ENCODE results near the gene SEPTIN12.

Gene SEPTIN12

GRCh38 chr16:4799171-4799855 is 11.2 kb upstream of the SEPTIN12 start:
- no peak for DNase-seq
- TF ChIP-seq POLR2A (IDR thresholded peaks at IDR 0.05; ENCODE audit: low read length) = no peak

- no peak for DNase-seq
These were observed 10.3 kb upstream of the SEPTIN12 start for GRCh38 chr16:4798456-4798855.

GRCh38 chr16:4797805-4798252 is 9.7 kb upstream of the SEPTIN12 start:
- no peak for DNase-seq
- no peak for TF ChIP-seq GATA1 (IDR thresholded peaks at IDR 0.05; ENCODE audit: low read depth, low read length)
- no peak for TF ChIP-seq POLR2A (IDR thresholded peaks at IDR 0.05; ENCODE audit: low read length)

More at GRCh38 chr16:4798456-4798855, 10.3 kb upstream of the SEPTIN12 start:
- no peak for TF ChIP-seq POLR2A (IDR thresholded peaks at IDR 0.05; ENCODE audit: low read length)
- no peak for TF ChIP-seq GATA1 (IDR thresholded peaks at IDR 0.05; ENCODE audit: low read depth, low read length)

GRCh38 chr16:4796982-4797804 is 9.0 kb upstream of the SEPTIN12 start:
- no peak for DNase-seq
- TF ChIP-seq GATA1 (IDR thresholded peaks at IDR 0.05; ENCODE audit: low read depth, low read length) = no peak
- no peak for TF ChIP-seq POLR2A (IDR thresholded peaks at IDR 0.05; ENCODE audit: low read length)

GRCh38 chr16:4795828-4796572 is 7.9 kb upstream of the SEPTIN12 start:
- TF ChIP-seq GATA1 (IDR thresholded peaks at IDR 0.05; ENCODE audit: low read depth, low read length) = no peak
- TF ChIP-seq POLR2A (IDR thresholded peaks at IDR 0.05; ENCODE audit: low read length) = no peak
- DNase-seq = no peak

GRCh38 chr16:4795181-4795827 is 7.2 kb upstream of the SEPTIN12 start, which contains the start of gene SMIM22:
Gene SMIM22 (plus strand): TSS chr16:4795369. CDS start chr16:4795735, 366 bp downstream.
- no peak for TF ChIP-seq GATA1 (IDR thresholded peaks at IDR 0.05; ENCODE audit: low read depth, low read length)
- no peak for TF ChIP-seq POLR2A (IDR thresholded peaks at IDR 0.05; ENCODE audit: low read length)

GRCh38 chr16:4792951-4793513 is 4.9 kb upstream of the SEPTIN12 start:
- DNase-seq = no peak
- TF ChIP-seq POLR2A (IDR thresholded peaks at IDR 0.05; ENCODE audit: low read length) (no peak), GATA1 (IDR thresholded peaks at IDR 0.05; ENCODE audit: low read depth, low read length) (no peak)

More at GRCh38 chr16:4795181-4795827, 7.2 kb upstream of the SEPTIN12 start, which contains the start of gene SMIM22:
- no peak for DNase-seq

GRCh38 chr16:4790871-4791270 is 2.7 kb upstream of the SEPTIN12 start:
- no peak for TF ChIP-seq GATA1 (IDR thresholded peaks at IDR 0.05; ENCODE audit: low read depth, low read length)
- TF ChIP-seq POLR2A (IDR thresholded peaks at IDR 0.05; ENCODE audit: low read length) = no peak
- no peak for DNase-seq

GRCh38 chr16:4790261-4790660 is 2.1 kb upstream of the SEPTIN12 start:
- TF ChIP-seq POLR2A (IDR thresholded peaks at IDR 0.05; ENCODE audit: low read length) (no peak), GATA1 (IDR thresholded peaks at IDR 0.05; ENCODE audit: low read depth, low read length) (no peak)
- DNase-seq = no peak

GRCh38 chr16:4788910-4789309 is 765 bp upstream of the SEPTIN12 start:
- TF ChIP-seq POLR2A (IDR thresholded peaks at IDR 0.05; ENCODE audit: low read length) (no peak), GATA1 (IDR thresholded peaks at IDR 0.05; ENCODE audit: low read depth, low read length) (no peak)
- no peak for DNase-seq

- TF ChIP-seq POLR2A (IDR thresholded peaks at IDR 0.05; ENCODE audit: low read length) = no peak
- no peak for TF ChIP-seq GATA1 (IDR thresholded peaks at IDR 0.05; ENCODE audit: low read depth, low read length)
- DNase-seq = no peak
These were observed 344 bp upstream of the SEPTIN12 start for GRCh38 chr16:4788489-4788889.

- no peak for DNase-seq
These were observed 1.1 kb downstream of the SEPTIN12 start for GRCh38 chr16:4787068-4787467.

More at GRCh38 chr16:4787068-4787467, 1.1 kb downstream of the SEPTIN12 start:
- TF ChIP-seq POLR2A (IDR thresholded peaks at IDR 0.05; ENCODE audit: low read length) (no peak), GATA1 (IDR thresholded peaks at IDR 0.05; ENCODE audit: low read depth, low read length) (no peak)

Measured in erythroblast (primary cell).